GM21717 (cell line): Measurements from ENCODE around the gene NFATC3.

Source experiments
- ATAC-seq: cut with Tn5 transposase; IDR thresholded peaks from one replicate; pipeline ENCODE4 v1.9.1; 2021; ENCODE audit warnings: mild to moderate bottlenecking, moderate library complexity; ENCODE audit not compliant: unreplicated experiment

The NFATC3 gene

DNA sequence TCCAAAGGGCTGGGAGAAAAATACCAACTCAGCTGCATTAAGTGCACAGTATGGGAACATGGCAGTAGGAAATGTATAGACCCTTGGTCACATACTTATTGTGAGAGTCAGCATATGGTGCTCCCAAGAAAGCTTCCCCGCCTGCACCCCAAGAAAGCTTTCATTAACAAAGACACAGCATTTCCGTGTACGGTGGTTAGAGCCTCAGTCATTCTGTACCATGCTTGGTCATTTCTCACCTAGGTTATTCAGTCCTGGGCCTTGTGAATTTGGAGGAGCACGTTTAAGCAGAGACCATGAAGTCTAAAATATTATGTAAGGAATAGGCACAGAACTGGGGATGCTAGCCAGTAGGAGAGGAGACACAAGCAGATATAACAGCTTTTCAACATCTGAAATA, 94.7 kb downstream of the NFATC3 start:
- no peak for ATAC-seq

DNA sequence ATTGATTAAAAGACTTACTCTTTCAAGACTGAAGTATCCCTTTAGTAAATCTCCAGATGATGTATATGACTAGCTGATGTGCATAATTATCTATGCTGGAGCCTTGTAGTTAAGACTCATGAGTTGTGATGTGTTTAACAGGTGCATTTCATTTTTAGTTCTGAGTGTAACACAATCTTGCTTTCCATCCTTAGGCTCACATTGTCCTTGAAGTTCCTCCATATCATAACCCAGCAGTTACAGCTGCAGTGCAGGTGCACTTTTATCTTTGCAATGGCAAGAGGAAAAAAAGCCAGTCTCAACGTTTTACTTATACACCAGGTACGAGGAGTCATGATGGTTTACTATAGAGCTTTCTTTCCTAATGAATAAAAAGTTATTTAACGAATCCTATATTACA, 97.9 kb downstream of the NFATC3 start:
- ATAC-seq = no peak

DNA sequence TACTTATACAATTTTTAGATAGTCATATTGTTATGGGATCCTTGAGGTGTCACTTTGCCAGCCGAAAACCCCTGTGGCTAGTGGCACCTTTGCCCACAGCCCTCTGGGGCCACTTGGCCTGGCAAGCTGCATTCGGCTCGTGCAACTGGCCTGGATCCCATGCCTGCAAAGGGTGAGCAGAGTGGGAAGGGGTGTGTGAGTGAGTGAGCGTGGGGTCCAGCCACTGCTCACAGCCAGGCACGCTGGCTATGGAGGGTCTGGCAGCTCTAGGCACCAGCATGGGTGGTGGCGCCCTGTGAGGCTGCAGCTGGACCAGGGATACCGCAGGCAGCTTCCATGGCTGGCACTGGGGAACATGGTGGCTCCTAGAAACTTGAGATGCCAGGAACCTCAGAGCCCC, 101.7 kb downstream of the NFATC3 start:
- ATAC-seq = no peak

DNA sequence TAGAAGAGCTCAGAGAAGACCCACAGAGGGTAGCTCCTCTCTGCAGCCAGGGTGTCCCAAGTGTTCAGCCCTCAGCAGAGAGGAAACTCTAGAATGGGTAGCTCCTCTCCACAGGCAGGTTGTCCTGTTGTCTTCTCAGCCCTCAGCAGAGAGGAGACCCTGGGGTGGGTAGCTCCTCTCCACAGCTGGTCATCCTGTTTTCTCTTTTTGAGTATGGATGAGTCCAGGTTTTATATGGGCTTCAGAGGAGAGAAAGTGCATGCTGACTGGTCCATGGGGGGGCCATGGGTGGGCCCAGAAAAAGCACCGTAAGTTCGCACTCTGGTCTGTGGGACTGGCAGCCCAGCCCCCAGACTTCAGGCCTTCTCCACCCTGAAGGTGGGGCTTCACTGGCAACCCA, 102.3 kb downstream of the NFATC3 start:
- no peak for ATAC-seq

DNA sequence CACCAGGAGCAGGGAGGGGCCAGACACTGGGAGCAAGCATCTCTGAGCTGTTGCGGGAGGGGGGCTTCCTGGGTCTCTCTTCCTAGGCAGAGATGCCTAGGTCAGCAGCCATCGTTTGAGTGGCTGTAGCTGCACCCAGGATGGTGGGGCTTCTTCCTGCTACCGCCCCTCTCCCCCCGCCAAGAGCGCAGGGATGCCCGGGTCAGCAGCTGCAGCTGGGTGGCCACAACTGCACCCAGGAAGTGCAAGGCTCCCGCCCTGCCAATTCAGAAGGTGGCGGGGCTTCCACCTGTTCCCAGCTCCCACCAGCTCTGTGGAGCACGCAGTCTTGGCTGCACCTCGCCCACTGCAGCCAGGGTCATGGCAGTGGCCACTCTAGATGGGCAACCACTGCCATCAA, 103.0 kb downstream of the NFATC3 start:
- no peak for ATAC-seq

DNA sequence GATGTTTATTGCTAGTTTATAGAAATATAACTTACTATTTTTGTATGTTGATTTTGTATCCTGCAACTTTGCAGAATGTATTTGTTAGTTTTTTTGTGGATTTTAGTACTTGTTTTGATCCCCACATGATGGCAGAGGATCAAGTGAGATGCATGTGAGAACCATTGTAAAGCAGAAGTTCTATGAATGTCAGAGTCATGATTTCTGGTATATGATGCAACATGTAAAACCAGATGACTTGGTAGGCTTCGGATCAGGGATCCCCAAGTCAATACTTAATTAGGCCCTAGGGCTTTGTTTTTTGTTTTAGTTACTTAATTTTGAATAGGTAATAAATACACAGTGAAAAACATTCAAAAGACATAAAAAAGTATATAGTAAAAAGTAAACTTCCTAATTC, 104.9 kb downstream of the NFATC3 start:
- ATAC-seq = no peak

DNA sequence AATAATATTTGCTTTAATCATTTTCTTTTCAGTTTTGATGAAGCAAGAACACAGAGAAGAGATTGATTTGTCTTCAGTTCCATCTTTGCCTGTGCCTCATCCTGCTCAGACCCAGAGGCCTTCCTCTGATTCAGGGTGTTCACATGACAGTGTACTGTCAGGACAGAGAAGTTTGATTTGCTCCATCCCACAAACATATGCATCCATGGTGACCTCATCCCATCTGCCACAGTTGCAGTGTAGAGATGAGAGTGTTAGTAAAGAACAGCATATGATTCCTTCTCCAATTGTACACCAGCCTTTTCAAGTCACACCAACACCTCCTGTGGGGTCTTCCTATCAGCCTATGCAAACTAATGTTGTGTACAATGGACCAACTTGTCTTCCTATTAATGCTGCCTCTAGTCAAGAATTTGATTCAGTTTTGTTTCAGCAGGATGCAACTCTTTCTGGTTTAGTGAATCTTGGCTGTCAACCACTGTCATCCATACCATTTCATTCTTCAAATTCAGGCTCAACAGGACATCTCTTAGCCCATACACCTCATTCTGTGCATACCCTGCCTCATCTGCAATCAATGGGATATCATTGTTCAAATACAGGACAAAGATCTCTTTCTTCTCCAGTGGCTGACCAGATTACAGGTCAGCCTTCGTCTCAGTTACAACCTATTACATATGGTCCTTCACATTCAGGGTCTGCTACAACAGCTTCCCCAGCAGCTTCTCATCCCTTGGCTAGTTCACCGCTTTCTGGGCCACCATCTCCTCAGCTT, 105.8 kb downstream of the NFATC3 start:
- ATAC-seq = no peak

DNA sequence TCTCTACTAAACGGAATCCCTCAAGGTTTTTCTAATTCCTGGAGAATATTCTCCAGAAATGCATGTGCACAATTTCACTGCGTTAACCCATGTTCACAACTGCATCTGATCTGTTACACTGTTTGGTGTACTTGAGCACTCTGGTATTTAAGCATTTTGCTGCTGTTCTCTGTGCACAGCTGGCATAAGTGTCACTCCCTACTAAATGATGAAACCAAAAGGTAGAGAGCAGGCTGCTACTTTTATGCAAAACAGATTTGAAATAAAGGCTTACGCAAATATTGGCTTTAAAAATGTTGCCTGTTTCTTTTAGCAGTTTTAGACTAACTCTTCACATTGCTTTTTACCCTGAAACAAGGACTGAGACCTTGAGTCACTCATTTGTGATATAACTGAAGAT, 109.1 kb downstream of the NFATC3 start:
- no peak for ATAC-seq

DNA sequence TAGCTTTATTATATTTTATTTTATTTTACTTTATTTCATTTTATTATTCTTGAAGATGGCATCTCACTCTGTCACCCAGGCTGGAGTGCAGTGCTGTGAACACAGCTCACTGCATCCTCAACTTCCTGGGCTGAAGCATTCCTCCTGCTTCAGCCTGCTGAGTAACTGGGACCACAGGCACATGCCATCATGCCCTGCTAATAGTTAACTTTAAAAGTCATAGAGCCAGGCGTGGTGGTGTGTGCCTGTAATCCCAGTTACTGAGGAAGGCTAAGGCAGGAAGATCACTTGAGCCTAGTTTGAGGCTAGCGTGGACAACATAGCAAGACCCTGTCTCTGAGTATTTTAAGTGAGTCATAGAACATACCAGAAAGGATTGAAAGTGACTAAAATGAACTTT, 112.1 kb downstream of the NFATC3 start:
- no peak for ATAC-seq

DNA sequence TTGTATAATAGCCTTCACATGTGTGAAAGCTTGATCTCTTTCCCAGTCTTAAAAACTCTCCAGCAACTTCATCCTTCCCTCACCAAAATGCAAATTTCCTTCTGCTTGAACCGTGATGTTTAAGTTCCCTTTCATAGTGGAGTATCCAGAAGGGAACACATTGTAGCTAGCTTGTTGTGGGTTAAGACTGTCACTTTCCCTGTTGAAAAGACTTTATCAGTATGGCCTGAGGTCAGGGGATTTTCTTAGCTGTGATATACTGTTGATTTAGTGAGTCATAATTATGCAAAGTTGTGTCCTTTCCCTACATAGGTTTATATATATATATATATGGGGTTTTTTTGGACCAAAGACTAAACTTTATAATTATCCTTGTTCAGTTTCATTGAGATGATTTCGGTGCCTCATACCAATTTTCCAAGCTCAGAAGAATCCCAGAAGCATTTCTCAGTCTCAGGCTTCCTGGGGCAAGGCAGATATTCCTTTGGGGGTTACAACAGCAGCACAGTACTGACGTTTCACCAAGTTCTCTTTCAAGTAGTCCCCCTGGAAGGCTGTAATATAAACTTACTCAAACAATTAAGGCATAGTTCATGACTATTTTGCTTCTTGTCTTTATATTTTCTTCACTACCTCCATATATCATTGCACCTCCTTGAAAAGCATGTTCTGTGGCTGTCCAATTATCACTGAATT, 115.1 kb downstream of the NFATC3 start:
- no peak for ATAC-seq

DNA sequence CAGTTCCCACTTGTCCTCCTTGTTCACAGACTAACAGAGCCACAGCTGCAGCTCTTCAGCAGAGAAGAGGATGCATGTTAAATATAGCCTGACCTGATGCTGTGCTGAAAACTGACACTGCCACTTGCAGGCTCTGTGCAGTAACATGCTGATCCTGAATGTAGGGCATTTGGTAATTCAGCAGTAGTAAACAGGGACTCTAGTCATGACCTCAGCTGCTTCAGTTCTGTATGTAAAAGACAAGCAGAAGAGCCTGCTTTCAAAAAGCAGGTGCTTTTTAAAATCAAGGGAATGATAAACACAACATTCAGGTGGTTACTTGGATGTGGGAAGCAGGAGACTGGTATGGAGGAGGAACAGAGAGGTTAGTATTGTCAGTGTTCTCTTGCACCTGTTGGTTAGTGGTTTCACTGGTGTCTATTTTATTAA, 116.9 kb downstream of the NFATC3 start:
- no peak for ATAC-seq

DNA sequence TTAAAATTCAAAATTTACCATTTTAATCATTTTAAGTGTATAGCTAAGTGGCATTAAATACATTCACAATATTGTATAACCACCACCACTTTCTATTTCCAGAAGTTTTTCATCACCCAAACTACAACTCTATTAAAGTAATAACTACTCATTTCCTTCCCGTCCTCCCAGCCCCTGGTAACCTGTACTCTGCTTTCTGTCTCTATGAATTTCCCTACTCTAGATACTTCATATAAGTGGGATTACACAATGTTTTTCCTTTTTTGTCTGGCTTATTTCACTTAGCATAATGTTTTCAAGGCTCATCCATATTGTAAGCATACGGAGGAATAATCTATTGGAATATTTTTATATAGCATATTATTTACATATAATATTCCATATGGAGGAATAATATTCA, 121.1 kb downstream of the NFATC3 start:
- no peak for ATAC-seq

DNA sequence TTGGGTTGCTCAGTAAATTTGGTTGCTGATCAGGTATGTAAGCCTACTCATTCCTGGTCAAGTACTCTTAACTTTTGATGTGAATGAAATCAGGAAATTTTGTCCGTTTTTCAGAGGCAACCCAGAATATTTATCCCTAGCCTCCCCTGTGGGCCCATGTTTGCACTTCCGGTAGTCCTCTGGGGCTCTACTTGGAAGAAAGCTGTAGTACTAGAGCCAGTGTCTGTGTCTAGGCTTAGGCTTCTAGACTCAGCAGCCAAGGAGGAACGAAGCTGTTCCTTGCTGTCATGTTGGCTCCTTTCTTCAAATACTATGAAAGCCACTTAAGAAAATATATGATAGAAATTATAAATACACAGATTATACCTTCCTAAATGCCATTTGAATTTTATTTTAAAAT, 129.6 kb downstream of the NFATC3 start:
- ATAC-seq = no peak

DNA sequence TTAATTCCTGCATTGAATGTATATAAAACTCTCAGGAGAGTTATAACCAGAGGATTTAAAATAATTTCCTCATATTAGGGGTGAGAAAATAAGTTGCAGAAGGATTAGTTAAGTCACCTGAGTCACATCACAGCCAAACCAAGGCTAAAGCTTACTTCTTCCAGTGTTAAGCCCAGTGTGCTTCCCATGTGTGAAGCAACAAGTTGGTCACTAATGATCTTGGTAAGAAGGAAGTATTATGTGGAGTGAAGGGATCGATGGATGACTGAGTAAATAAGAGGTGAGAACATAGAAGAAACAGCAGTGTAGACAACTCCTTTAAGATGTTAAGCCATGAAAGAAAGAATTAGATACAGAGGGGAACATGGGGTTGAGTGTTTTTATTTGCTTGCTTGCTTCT, 130.1 kb downstream of the NFATC3 start:
- ATAC-seq = no peak

DNA sequence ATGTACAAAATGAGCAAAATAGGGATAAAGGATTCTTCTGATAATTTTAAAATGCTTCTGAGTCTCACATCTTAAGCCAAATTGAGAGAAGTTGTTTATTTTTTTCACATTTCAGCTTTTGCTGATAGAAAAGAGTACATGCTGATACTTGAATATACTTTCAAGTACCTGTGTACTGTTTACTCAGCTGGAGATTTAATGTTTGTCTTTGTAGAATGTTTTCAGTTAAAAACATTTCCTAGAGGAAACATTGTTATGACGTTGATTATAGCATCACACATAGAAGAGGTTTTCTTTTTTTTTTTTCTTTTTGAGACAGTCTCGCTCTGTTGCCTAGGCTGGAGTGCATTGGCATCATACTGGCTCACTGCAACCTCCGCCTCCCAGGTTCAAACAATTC, 131.1 kb downstream of the NFATC3 start:
- no peak for ATAC-seq

DNA sequence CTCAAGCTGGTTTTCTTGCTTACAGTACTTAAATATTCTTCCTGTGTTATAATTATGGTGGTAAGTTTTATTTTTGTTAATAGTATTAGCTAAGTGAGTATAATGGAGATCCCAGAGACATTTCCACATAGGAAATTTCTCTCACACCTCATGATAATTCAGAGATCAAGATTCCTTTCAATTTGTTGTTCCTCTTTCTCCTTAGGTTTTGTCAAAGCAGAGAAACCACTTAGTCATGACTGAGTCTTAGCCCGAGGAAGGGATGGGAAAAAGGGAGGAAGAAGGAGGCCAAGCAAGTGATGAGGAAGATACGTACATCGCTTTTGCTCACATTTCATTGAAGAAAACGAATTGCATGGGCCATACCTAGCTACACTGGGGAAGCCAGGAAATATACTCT, 132.3 kb downstream of the NFATC3 start:
- no peak for ATAC-seq

DNA sequence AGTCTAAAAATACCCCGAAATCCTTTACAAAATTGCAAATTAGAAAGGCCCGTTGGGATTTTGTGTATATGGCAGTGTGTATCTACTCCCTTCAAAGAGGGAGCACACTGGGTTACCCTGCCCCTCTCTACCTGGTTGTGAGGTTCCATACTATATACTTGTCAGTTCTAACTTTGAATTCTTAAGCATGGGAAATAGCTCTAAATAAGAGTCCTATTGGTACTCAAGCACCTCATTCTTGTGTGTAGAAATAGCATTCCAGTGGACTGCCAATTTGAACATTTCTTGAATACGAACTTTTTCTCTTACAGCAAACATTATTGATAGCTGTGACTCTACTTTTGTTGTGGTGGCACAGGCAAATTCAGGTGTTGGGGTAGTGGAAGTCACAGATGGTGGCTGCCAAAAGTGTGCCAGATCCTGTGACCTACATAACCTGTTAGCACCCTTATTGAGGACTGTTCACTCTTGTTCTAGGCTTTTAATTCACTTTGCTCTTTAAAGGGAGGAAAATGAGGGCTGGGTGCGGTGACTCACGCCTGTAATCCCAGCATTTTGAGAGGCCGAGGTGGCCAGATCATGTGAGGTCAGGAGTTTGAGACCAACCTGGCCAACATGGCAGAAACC, 134.7 kb downstream of the NFATC3 start:
- ATAC-seq = no peak

DNA sequence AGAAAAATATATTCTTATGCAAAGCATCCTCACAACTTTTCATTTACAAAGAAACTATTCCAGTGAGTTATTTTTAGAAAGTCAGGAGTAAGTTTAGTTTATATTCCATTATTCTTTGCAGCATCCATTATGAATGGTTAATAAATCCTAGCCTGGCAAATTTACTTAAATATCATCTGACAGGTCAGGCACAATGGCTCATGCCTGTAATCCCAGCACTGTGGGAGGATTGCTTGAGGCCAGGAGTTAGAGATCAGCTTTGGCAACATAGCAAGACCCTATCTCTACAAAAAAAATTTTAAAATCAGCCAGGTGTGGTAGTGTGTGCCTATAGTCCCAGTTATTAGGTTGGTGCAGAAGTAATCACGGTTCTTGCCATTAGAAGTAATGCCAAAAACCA, 137.9 kb downstream of the NFATC3 start:
- ATAC-seq = no peak

DNA sequence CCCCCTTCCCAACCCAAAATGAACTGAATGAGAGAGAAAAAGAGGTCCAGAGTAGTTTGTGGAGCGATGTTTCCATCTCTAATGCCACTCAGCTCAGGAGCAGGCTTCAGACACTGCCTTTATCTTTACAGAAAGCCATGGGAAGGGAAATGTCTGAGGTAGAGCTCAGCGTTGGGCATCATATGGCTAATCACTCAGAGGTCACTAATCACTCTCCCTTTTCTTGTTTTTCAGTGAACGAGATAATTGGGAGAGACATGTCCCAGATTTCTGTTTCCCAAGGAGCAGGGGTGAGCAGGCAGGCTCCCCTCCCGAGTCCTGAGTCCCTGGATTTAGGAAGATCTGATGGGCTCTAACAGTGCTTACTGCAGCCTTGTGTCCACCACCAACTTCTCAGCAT, 140.9 kb downstream of the NFATC3 start:
- ATAC-seq = no peak

DNA sequence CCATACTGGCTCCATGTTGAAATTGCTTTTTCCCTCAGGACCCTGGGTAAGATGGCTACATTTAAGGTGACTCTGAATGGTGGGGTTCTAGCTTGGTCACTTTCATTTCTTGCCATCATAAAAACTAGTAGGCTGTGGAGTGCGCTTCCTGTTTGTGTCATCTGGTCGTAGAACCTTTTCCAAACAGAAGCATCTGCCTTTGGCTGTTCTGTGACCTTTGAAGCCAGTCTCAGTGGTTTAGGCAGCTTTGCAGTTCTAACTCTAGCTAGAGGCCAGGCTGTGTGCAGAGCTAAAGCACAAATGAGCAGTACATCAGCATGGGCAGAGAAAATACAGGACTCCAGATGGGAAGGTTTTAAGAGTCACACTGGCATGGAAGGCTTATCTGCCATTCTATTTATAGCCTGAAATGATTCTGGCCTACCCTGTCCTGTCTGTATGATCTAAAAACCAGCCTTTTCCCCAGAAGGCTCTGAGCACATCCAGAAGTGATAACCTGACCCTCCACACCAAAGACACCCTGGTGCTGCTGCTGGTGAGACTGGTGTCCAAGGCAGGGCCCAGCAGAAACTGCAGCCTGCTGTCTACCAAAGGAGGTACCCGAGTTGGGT, 142.1 kb downstream of the NFATC3 start:
- ATAC-seq = no peak

DNA sequence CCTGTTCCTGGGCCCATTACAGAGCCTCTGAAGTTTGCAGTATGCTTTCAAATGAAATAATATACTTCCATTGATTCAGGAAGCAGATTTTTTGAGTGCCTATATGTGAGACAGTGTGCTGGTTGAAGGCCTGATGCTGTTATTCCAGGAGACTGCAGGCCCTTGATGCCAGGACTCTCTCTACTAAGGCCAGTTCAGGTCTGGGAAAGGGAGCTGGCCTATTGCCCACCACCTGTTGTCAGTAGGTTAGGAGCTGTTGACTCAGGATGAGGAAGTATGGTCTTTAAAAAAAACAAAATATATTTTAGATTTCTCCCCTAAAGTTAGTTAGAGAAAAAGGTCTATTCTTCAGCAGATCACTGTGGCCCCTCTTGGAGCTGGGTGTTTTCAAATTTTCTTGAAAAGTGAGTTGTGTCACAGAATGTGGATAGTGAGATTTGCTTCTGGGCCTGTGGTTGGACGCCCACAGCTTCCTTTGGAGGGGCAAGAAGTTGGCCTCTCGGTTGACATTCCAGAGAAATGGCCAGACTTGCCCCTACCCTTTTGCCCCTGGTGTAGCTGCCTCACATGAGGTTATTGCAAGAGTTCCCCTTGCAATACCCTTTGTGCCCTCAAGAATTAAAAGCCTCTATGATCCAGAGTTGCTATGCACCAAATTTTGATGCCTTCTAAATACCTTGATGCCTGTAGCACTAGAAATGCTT, 142.8 kb downstream of the NFATC3 start:
- no peak for ATAC-seq
